Renal pelvis (tissue), 4 donors: ENCODE measurements around the gene ARID3A. TPM values are rescaled to one million over a fixed set of nuclear protein-coding genes. Genes with fewer than 3 reads are reported as not detected.

Source experiments
- DNase-seq: peaks from one replicate; pipeline ENCODE4 v3.0.0-alpha.2; 2013
- polyA plus RNA-seq, 3 donors: library from polyadenylated mRNA; unstranded; fragments of 120-200 nt; gene quantifications; one replicate each; pipeline ENCODE4 v1.2.1, GENCODE V29; 2013; ENCODE audit not compliant: insufficient read length in 3 of 3

The ARID3A gene
- polyA plus RNA-seq, 3 donors: 25.3 to 38.8 (median 31.6) TPM

GRCh38 chr19:928471-929202 lies 2.8 kb downstream of the ARID3A start:
- no peak for DNase-seq

DNA sequence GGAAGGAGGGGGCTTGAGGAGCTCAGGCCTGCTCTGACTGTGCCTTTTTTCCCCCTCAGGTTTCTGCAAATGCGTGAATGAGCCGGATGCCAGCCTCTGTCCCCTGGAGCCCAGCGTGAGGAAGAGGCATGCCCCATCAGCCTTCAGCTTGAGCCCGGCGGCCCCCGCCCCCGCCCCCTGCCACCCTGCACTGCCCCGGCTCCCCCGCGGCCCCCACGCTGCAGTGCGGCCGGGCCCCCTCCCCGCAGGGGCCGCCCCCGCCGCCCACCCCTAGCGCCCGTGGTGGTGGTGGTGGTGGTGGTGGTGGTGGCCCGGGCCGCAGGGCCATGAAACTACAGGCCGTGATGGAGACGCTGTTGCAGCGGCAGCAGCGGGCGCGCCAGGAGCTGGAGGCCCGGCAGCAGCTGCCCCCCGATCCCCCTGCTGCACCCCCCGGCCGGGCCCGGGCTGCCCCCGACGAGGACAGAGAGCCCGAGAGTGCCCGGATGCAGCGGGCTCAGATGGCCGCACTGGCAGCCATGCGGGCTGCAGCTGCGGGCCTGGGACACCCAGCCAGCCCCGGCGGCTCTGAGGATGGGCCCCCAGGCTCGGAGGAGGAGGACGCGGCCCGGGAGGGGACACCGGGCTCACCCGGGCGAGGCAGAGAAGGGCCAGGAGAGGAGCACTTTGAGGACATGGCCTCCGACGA lies 3.5 kb downstream of the ARID3A start:
- no peak for DNase-seq

DNA sequence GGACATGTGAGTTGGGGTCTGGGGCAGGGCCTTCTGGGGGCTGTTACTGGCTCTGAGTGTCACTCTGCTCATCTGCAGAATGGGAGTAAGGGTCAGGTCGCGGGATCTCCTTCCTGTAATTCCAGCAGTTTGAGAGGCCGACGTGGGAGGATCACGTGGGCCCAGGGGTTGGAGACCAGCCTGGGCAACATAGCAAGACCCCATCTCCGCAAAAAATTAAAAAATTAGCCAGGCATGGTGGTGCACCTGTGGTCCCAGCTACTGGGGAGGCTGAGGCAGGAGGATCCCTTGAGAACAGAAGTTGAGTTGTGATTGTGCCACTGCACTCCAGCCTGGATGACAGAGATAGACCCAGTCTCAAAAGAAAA lies 4.0 kb downstream of the ARID3A start:
- DNase-seq: no peak

GRCh38 chr19:931860-932647 lies 6.2 kb downstream of the ARID3A start:
- DNase-seq: no peak

DNA sequence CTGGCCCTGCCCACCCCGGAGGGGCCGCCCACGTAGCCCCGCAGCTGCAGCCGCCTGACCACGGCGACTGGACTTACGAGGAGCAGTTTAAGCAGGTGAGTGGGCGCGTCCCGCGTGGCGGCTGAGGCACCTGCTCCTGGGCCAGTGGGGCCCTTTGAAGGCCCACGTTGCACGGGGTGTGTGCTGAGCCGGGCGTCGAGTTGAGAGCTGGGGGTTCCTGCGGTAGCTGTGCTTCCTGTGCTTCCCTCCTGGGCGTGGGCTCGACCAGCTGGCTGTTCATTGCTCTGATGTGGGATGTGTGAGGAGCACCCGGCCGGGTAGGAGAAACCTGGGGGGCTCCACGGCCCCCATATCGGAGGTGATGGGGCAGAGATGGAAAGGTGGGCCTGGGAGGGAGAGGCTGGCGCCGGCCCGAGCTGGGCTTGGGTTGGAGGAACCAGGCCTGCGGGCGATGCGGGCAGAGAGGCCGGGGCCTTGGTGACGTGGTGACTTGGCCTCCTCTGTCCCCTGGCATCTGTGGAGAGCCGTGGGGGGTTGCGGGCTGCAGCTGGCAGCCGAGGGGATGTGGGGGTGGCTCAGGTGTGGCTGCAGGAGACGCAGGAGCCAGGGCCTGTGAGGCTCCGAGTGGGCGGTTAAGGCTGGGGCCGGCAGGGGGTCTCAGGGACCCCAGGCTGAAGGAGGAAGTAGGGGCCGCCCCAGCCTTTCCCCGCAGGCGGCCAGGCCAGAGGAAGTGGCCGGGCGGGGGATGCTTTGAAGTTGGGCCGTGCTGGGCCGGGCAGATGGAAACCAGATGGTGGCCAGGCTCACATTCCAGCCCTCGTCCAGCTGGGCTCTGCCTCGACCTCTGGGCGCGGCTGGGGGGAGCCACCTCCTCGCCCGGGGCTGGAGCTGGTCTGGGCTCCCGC lies 7.1 kb downstream of the ARID3A start:
- DNase-seq: peak; percentile 86

DNA sequence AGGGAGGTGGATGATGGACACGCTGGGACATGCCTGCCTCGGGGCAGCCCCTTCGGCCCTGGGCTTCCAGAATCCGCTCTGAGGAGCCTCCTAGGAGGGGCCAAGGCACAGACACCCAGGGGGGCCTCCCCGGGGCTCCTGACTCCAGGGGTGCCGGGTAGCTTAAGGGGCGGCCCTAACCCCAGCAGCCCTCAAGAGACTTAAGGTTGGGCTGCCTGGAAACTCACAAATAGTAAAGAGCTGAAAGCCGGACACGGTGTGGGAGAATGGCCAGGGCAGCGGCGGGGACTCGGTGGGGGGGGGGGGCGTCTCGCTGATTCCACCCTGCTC lies 7.7 kb downstream of the ARID3A start:
- DNase-seq: no peak

DNA sequence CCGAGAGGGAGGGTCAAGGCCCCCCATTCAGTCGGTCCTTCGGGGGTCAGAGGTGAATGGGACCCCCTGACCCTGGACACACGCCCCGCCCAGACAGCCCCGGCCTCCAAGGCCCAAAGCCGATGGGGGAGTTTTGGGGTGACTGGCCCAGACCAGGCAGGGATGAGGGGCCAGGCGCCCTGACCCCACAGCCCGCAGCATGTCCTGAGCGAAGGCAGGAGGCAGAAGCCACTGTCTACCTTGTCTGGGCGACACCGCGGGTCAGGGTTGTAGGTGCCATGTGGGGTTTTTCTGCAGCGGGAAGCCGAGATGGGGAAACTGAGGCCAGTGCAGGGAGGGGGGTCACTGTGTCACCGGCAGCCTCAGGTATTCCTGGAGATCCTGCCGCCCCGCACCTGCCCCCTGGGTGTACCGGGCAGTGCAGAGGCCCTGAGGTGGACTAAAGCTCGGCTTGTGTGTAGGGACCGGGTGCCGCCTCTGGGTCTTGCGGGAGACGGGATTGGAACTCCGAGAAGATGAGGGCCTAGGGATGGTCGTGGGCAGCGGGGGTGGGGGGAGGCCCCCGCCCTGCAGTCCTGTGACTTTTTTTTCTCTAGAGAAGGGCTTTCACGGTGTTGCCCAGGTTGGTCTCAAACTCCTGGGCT lies 8.5 kb downstream of the ARID3A start:
- no peak for DNase-seq

DNA sequence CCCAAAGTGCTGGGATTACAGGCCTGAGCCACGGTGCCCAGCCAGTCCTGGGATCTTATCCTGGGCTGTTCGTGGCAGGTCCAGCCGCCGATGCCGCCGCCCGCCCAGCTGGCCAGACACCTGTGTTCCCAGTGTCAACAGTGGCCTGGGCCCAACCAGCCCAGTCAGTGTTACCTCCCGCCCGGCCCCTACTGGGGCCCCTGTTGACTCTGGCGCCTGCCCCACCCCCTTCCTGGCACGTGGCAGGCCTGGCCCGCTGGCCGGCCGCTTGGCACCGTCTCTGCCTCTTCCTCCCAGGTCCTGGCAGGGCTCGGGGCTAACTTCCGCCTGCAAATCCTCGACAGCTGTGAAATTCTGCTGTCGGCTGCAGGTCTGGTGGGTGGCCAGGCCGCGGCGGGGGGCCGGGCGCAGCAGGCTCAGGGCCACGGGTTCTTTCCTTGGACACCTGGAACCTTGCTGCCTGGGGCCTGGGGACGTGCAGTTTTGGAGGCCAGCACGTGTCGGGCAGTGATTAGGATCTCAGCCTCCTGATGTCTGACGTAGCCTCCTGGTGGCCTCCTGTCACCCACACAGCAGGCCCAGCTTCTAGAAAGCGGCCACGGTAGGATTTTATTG lies 9.1 kb downstream of the ARID3A start:
- DNase-seq: no peak

DNA sequence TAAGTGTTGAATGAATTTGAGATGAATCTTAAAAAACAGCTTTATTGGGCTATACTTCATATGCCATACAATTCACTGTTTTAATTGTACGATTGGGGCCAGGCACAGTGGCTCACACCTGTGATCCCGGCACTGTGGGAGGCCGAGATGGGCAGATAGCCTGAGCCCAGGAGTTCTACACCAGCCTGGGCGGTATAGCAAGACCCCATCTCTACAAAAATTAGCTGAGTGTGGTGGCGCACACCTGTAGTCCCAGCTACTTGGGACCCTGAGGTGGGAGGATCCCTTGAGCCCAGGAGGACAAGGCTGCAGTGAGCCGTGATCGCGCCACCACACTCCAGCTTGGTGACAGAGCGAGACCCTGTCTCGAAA lies 10.3 kb downstream of the ARID3A start:
- no peak for DNase-seq

GRCh38 chr19:937259-937694 lies 11.4 kb downstream of the ARID3A start:
- no peak for DNase-seq

GRCh38 chr19:938233-938923 lies 12.5 kb downstream of the ARID3A start:
- DNase-seq: no peak

- DNase-seq: no peak
These were observed 13.6 kb downstream of the ARID3A start for GRCh38 chr19:939439-939838.

DNA sequence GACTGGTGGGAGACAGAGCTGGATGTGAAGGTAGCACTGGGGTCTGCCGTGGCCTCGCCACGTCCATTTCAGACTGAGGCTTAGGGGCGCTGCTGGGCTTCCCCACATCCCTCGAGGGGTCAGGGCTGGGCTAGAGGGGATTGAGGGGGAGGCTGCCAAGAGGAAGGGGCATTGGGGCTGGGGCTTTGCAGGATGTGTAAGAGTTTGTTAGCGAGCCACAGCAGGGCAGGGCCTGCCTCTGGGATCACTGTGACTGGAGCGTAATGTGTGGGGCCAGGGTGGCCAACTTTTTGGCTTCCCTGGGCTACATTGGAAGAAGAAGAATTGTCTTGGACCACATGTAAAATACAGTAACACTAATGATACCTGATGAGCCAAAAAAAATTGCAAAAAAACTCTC lies 14.1 kb downstream of the ARID3A start:
- no peak for DNase-seq

GRCh38 chr19:940591-941291 lies 14.9 kb downstream of the ARID3A start:
- DNase-seq: no peak

DNA sequence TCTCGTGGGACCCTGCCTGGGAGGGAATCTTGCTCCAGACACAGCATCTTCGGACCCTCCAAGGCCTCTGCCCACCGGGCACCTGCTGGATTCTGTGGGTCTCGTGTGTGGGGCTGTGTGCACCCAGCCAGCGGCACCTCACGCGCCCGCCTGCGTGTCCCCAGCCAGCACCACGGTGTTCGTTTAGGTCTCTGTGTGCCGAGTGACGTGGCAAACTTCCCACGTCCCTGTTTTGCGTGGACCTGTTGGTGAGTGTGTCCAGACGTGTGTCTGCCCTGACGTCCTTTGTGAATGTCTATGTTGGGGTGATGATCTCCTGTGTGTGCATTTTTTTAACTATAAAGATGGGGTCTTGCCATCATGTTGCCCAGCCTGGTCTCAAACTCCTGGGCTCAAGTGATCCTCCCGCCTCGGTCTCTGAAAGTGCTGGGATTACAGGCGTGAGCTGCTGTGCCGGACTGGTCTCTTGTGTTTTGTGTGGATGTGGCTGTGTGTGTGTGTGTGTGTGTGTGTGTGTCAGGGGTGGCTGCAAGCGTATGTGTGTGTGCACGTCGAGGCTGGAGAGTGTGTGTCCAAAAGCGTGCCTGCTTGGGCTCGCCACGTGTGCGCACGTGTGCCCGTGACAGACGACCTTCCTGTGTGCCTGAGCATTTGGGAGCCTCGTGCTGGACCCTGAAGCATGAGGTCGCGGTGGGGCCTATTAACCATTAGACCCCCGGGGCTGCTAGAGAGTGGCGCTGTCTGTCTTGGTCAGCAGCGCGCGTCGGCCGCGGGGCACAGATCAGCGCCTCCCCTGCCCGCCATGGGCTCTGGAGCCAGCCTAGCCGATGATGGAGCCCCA lies 15.7 kb downstream of the ARID3A start:
- no peak for DNase-seq

DNA sequence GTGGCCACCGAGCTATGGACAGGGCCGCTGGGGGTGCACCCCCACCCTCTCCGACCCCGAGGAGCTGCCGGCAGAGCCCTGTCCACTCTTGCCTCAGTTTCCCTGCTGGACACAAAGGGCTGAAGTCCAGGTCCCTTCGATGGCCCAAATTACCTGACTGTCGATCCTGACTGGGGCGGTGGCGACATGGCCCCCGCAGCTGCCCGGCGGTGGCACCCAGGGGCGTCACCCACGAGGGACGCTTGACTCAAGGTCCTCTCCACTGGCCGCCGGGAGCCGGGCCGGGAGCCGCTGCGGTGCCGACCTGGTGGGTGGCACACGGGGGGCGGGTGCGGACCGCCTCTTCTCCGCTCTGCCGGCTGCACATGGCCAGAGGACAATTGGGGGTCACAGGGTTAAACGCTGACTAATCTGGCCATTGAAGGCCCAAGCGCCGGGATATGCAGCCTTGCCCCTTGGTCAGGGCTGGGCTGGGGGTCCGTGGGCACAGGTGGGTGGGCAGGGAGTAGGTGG lies 16.4 kb downstream of the ARID3A start:
- DNase-seq: no peak

DNA sequence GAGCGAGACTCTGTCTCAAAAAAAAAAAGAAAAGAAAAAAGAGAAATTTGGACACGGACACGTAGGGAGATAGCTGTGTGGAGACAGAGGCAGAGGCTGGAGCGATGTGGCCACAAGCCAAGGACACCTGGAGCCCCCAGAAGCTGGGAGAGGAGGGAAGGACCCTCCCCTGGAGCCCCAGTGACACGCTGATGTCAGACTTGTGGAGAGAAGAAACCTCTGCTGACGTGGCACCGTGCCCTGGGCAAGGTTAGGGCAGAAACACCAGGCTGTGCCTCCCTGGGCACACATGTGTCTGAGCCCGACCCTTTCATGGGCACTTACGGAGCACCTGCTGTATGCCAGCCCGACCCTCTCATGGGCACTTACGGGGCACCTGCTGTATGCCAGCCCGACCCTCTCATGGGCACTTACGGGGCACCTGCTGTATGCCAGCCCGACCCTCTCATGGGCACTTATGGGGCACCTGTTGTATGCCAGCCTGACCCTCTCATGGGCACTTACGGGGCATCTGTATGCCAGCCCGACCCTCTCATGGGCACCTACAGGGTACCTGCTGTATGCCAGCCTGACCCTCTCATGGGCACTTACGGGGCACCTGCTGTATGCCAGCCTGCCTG lies 17.8 kb downstream of the ARID3A start:
- DNase-seq: no peak

DNA sequence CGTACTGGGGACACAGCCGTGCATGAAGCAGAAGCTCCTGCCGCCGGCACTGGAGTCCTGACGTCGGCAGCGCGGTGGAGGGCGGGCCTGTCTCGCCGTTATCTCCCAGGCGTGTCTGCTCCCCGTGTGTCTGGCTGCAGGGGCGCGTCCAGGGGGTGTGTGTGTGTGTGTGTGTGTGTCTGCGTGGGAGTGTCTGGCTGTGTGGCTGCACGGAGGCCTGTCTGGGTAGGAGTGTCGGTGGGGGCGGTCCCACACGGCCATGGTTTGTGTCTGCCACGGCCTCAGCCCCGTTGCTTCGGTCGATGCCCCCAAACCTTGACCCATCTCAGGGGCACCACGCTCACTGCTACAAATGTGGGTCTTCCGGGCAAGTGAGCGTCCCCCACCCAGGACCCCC lies 18.3 kb downstream of the ARID3A start:
- DNase-seq: no peak
